BJ (cell line): Measurements from ENCODE around the gene VWC2. TPM values are rescaled to one million over a fixed set of nuclear protein-coding genes. Genes with fewer than 3 reads are reported as not detected.

Experiments
- CTCF ChIA-PET: fragments of 350-600 bp; formaldehyde crosslinking; extraction: SDS; loops from one replicate; lab custom pipeline; 2021; ENCODE audit warnings: antibody characterized with exemption, inconsistent platforms; lab: Yijun Ruan, JAX
- POLR2A ChIA-PET: fragments of 300-600 bp; sonication (Branson Sonifier 250); formaldehyde crosslinking; extraction: SDS; loops from one replicate; lab custom pipeline; 2021; ENCODE audit warnings: antibody characterized with exemption; lab: Charles Lee
- DNase-seq: peaks from one replicate; pipeline ENCODE4 v3.0.0-alpha.2; 2011; ENCODE audit warnings: low read depth
- H3K27me3 ChIP-seq: 2 replicates; pipeline ENCODE4 v1.6.0; 2011; ENCODE audit warnings: low read length; ENCODE audit not compliant: control insufficient read depth, insufficient read depth
- H3K36me3 ChIP-seq: 2 replicates; pipeline ENCODE4 v1.5.1; 2011; ENCODE audit warnings: low read length; ENCODE audit not compliant: control insufficient read depth, insufficient read depth
- H3K4me3 ChIP-seq: 2 replicates; pipeline ENCODE4 v1.5.1; 2011; ENCODE audit warnings: low read depth, mild to moderate bottlenecking, control low read depth, low read length
- CTCF ChIP-seq: IDR thresholded peaks from 2 replicates; pipeline ENCODE4 v1.5.1; 2011; ENCODE audit warnings: low read depth, mild to moderate bottlenecking, control low read depth, inconsistent platforms, low read length, moderate library complexity; ENCODE audit not compliant: insufficient read depth
- polyA plus RNA-seq: library from polyadenylated mRNA; depleted of rRNA; stranded (reverse); fragments of >200 nt; gene quantifications from 2 replicates; pipeline ENCODE4 v1.2.3, GENCODE V29; 2011

VWC2 gene
- polyA plus RNA-seq, 1 experiment, result not detected

DNA sequence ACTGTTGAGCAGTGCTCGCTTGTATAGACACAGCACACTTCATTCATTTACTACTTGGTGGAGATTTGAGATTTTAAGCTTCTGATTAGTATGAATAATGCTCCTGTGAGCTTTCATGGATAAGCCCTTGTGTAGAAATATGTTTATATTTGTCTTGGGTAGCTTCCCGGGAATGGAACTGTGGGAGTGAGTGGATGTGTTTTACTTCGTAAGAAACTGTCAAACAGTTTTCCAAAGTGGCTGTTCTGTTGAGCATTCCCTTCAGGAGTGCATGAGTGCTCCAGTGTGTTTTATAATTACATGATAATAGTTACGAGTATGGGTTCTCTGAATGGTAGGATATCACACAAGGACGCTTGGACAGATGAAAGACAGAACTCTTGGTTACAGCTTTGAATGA is 49.4 kb downstream of the VWC2 start:
- H3K4me3 ChIP-seq, result no peak overlapping the region
- DNase-seq, result no peak
- no peaks in the 10 kb centered on the region for H3K27me3 ChIP-seq
- TF ChIP-seq CTCF, result no peak
- CTCF ChIA-PET, result no interaction called here
- POLR2A ChIA-PET, result no interaction called here
- no peaks in the 10 kb centered on the region for H3K36me3 ChIP-seq

DNA sequence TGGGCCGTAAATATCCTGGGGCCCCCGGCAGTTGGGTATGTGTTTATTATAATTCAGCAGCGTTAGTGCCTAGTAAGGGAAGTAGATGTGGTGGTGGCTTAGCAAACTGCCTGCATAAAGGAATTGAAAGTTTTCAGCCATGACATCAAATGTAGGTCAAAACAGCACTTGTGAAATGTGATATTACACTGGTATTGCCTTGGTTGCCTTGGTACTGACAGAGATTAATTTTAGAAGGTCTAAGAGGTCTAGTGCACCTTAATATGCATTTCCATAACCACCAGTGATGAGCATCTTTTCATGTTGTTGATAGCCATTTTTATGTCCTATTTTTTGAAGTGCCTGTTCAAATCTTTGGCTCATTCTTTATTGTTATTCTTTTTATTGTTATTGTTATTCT is 50.1 kb downstream of the VWC2 start:
- ChIA-PET POLR2A (no interaction called here), CTCF (no interaction called here)
- DNase-seq, result no peak
- no peak overlapping the region for H3K4me3 ChIP-seq
- H3K27me3 ChIP-seq, result no peaks in the 10 kb centered on the region
- no peak for TF ChIP-seq CTCF
- H3K36me3 ChIP-seq, result no peaks in the 10 kb centered on the region

- ChIA-PET CTCF (interaction anchor here (0.6 kb wide), 2 partner anchors 866 to 1540 kb away, joined by 3 to 4 read pairs; no protein-coding TSS in a partner anchor), POLR2A (no interaction called here)
- TF ChIP-seq CTCF, result no peak
- H3K4me3 ChIP-seq, result no peak overlapping the region
- H3K36me3 ChIP-seq, result no peaks in the 10 kb centered on the region
- no peak for DNase-seq
- no peaks in the 10 kb centered on the region for H3K27me3 ChIP-seq
Measured at GRCh38 chr7:49839863-49840645, 66.6 kb downstream of the VWC2 start.

GRCh38 chr7:49840751-49841405 is 67.4 kb downstream of the VWC2 start:
- Histone ChIP-seq H3K4me3 (no peak overlapping the region), H3K27me3 (no peaks in the 10 kb centered on the region), H3K36me3 (no peaks in the 10 kb centered on the region)
- ChIA-PET POLR2A (no interaction called here), CTCF (no interaction called here)
- no peak for DNase-seq
- TF ChIP-seq CTCF, result no peak

DNA sequence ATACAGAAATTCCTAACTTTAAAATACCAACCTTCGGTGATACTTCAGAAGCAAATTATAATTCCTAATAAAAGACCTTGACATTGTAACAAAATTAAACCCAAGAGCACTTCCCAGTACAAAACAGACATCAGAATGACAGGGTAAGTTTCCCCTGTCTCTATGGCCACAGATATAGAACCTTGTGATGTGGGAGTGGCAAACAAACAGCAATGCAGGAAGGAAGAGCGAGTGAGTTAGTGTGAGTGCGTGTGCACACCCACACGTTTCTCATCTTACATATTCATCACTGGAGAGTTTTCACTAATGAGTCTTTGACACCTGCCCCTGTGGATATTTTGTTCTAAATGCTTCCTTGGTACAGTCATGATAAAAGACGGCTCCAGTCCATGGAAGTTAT is 72.2 kb downstream of the VWC2 start:
- no peak for DNase-seq
- H3K4me3 ChIP-seq, result no peak overlapping the region
- CTCF ChIA-PET, result no interaction called here
- POLR2A ChIA-PET, result no interaction called here
- H3K36me3 ChIP-seq, result no peaks in the 10 kb centered on the region
- no peaks in the 10 kb centered on the region for H3K27me3 ChIP-seq
- TF ChIP-seq CTCF, result no peak
